ENCODE measurements around the gene PDE4B.

GRCh38 chr1:66134004-66134403 is 341.3 kb downstream of the PDE4B start:
- no peak for TF ChIP-seq POLR2A (IDR thresholded peaks at IDR 0.05; ENCODE audit: low read length)
- no peak for TF ChIP-seq GATA1 (IDR thresholded peaks at IDR 0.05; ENCODE audit: low read depth, low read length)

All from erythroblast (primary cell).